Measurements from ENCODE around the gene TRIM47.
"Not testable (repeated sequence)": the region's sequence is repeated elsewhere in the genome, so short reads cannot be mapped to it uniquely, and the experiment has no call there.

The TRIM47 gene

GRCh38 chr17:75891605-75892555 lies 13.5 kb upstream of the TRIM47 start:
- no peak for DNase-seq (ENCODE audit: low spot score)

GRCh38 chr17:75891022-75891604 lies 12.7 kb upstream of the TRIM47 start:
- no peak for DNase-seq (ENCODE audit: low spot score)

- DNase-seq (ENCODE audit: low spot score), result peak; percentile 72
These were observed 11.1 kb upstream of the TRIM47 start for GRCh38 chr17:75889454-75889853.

- no peak for DNase-seq (ENCODE audit: low spot score)
These were observed 10.1 kb upstream of the TRIM47 start for GRCh38 chr17:75888484-75888883.

- DNase-seq (ENCODE audit: low spot score), result not testable (repeated sequence)
These were observed 7.5 kb upstream of the TRIM47 start for GRCh38 chr17:75885860-75886259.

GRCh38 chr17:75885431-75885830 lies 7.0 kb upstream of the TRIM47 start:
- DNase-seq (ENCODE audit: low spot score), result no peak

- no peak for DNase-seq (ENCODE audit: low spot score)
These were observed 3.5 kb upstream of the TRIM47 start for GRCh38 chr17:75881678-75882454.

- DNase-seq (ENCODE audit: low spot score), result no peak
These were observed 1.9 kb upstream of the TRIM47 start for GRCh38 chr17:75880266-75880665.

GRCh38 chr17:75877752-75878173 lies 618 bp downstream of the TRIM47 start:
- DNase-seq (ENCODE audit: low spot score), result peak; percentile 83

GRCh38 chr17:75876938-75877751 lies 1.2 kb downstream of the TRIM47 start:
- DNase-seq (ENCODE audit: low spot score), result peak; percentile 87

- DNase-seq (ENCODE audit: low spot score), result peak; percentile 93
These were observed 2.0 kb downstream of the TRIM47 start for GRCh38 chr17:75876190-75876937.

GRCh38 chr17:75875940-75876189 lies 2.5 kb downstream of the TRIM47 start:
- no peak for DNase-seq (ENCODE audit: low spot score)

GRCh38 chr17:75875182-75875939 lies 3.0 kb downstream of the TRIM47 start:
- no peak for DNase-seq (ENCODE audit: low spot score)

- no peak for DNase-seq (ENCODE audit: low spot score)
These were observed 3.8 kb downstream of the TRIM47 start for GRCh38 chr17:75874323-75875181.

- no peak for DNase-seq (ENCODE audit: low spot score)
These were observed 4.6 kb downstream of the TRIM47 start for GRCh38 chr17:75873587-75874322.

GRCh38 chr17:75872434-75873351 lies 5.7 kb downstream of the TRIM47 start:
- DNase-seq (ENCODE audit: low spot score), result peak; percentile 80

GRCh38 chr17:75870228-75870627 lies 8.2 kb downstream of the TRIM47 start:
- not testable (repeated sequence) for DNase-seq (ENCODE audit: low spot score)
